Pericardium fibroblast (primary cell): ENCODE results near the gene CFHR3. TPM values are rescaled to one million over a fixed set of nuclear protein-coding genes. Genes with fewer than 3 reads are reported as not detected.

Experiments used
- total RNA-seq: library from RNA; depleted of rRNA; stranded (reverse); fragments of >200 nt; gene quantifications from 2 replicates; pipeline ENCODE4 v1.2.3, GENCODE V29; 2015

Gene CFHR3
- total RNA-seq = not detected in 2 replicates

DNA sequence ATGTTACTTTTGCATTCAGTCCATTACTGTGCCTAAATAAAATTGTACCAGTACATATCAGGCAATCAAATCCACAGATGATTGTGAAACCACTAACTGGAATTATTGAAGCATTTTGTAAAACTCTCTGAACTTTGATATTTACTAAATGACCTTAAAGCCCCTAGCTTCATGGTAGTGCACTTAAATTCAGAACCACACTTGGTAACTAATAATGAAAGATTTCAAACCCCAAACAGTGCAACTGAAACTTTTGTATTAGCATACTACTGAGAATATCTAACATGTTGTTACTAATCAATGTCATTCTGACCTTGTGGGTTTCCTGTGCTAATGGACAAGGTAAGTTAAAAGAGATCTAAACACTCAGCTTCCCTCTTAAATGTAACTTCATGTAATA is at the start of gene CFHR3:
Gene CFHR3 (plus strand): TSS at position 238 of the 400 bp plus-strand sequence. CDS start 47 bp downstream, at position 285.

DNA sequence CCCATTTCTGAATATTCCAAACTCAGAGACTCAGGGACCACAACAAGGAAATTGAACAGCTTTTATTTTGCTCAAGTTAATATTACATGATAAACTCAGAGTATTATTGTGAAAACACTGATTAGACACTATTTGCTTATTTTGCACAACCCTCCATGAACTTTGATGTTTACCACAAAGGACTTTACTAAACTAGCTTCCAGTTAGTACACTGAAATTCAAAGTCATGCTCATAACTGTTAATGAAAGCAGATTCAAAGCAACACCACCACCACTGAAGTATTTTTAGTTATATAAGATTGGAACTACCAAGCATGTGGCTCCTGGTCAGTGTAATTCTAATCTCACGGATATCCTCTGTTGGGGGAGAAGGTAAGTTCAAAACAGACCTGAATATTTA is 44.9 kb downstream of the CFHR3 start, which contains the start of gene CFHR1:
Gene CFHR1 (plus strand): TSS at position 201 of the 400 bp plus-strand sequence. CDS start 114 bp downstream, at position 315.

Other genes with a start within 250 kb of the CFHR3 start
- 5.2 and 8.2 TPM in 2 replicates for gene KCNT2, start 166.4 kb upstream of the CFHR3 start, total RNA-seq
- 112 and 312 TPM in 2 replicates for gene CFH, start 122.8 kb upstream of the CFHR3 start, total RNA-seq
- 0.12 TPM in 1 of 2 replicates, not detected in the other for gene CFHR1, start 44.9 kb downstream of the CFHR3 start, total RNA-seq
- not detected in 2 replicates for gene CFHR4, start 113.2 kb downstream of the CFHR3 start, total RNA-seq
- not detected in 2 replicates for gene CFHR2, start 168.9 kb downstream of the CFHR3 start, total RNA-seq
- gene CFHR5, start 202.7 kb downstream of the CFHR3 start, total RNA-seq = not detected in 2 replicates